GM19099 (cell line): ENCODE results near the gene MCL1.

ENCODE experiments used
- POLR2A ChIP-seq: IDR thresholded peaks from 3 replicates; pipeline ENCODE4 v1.6.1; 2011; ENCODE audit warnings: low read depth; ENCODE audit not compliant: insufficient read length; ENCODE audit errors: extremely low read depth

MCL1 gene

DNA sequence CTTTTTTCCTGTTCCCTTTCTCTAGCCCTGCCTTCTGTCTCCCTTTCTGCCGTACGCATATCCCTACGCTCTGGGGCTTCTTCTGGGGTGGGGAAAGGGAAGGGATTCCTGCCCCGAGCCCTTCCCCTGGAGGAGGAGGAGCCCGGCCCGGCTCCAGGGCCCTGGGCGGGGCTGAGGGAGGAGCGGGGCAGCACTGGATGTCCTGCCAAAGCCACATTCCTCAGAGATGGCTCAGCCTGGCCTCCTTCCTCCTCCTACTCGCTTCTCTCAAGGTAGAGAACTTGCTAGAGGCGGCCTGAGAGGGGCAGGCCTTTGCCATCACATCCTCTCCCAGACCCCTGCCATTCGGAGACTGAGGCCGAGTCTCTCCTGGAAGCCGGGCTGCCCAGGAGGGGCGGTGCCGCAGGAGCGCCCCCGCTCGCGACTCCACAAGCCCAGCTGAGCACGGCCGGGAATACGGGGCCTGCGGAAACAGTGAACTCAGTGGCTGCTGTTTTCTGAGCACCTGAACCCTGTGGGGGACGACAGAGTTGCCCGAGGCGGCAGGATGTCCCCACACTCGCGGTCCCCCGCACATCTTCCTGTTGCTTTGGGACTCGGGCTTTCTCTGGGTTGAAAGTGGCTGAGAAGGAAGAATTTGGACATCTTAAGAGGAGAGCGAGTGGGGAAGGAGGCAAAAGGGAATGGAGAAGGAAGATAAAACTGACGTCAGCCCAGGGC is 18.0 kb downstream of the MCL1 start:
- peak; percentile 67 for TF ChIP-seq POLR2A

DNA sequence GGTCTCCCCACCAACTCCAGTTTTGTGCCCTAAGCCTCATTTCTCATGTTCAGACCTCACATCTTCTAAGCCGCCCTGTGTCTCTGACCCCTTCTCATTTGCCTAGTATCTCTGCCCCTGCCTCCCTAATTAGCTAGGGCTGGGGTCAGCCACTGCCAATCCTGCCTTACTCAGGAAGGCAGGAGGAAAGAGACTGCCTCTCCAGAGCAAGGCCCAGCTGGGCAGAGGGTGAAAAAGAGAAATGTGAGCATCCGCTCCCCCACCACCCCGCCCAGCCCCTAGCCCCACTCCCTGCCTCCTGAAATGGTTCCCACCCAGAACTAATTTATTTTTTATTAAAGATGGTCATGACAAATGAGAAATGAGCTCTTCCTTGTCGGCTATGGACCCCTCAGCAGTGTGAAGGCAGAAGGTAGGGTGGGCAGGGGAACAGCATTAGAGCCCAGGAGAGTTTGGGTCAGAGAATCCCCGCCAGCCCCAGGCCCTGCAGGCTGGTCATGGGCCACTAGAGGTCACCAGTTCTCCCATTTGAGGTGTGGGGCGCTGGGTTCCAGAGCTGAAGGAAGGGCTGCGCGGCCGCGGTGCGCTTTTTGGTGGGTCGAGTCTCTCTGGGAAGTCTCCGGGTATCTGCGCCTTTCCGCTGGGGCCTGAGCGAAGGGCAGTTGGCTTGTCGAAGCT is 18.7 kb downstream of the MCL1 start:
- no peak for TF ChIP-seq POLR2A

DNA sequence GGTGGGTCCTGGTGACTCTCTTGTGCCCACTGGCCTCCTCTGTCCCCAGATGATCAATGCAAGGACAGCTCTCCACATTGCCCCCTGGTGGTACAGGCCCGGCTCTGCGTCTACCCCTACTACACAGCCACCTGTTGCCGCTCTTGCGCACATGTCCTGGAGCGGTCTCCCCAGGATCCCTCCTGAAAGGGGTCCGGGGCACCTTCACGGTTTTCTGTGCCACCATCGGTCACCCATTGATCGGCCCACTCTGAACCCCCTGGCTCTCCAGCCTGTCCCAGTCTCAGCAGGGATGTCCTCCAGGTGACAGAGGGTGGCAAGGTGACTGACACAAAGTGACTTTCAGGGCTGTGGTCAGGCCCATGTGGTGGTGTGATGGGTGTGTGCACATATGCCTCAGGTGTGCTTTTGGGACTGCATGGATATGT is 19.4 kb downstream of the MCL1 start:
- TF ChIP-seq POLR2A, result peak; percentile 28

DNA sequence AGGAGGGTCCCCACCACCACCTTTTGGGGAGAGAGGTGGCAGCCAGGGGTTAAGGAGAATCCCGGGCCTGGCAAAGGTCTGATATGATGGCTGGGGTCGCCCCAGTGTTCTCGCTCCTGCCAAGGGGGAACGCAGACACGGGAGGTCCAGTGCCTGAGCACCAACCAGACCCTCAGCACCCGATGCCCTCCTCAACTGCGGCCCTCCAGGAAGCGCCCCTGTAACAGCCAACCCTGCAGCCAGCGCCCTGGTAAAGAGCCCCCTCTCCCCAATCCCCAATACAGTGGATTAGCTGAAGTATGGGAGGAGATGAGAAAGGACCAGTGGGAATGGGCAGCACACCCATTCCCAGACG is 19.8 kb downstream of the MCL1 start:
- TF ChIP-seq POLR2A, result no peak

DNA sequence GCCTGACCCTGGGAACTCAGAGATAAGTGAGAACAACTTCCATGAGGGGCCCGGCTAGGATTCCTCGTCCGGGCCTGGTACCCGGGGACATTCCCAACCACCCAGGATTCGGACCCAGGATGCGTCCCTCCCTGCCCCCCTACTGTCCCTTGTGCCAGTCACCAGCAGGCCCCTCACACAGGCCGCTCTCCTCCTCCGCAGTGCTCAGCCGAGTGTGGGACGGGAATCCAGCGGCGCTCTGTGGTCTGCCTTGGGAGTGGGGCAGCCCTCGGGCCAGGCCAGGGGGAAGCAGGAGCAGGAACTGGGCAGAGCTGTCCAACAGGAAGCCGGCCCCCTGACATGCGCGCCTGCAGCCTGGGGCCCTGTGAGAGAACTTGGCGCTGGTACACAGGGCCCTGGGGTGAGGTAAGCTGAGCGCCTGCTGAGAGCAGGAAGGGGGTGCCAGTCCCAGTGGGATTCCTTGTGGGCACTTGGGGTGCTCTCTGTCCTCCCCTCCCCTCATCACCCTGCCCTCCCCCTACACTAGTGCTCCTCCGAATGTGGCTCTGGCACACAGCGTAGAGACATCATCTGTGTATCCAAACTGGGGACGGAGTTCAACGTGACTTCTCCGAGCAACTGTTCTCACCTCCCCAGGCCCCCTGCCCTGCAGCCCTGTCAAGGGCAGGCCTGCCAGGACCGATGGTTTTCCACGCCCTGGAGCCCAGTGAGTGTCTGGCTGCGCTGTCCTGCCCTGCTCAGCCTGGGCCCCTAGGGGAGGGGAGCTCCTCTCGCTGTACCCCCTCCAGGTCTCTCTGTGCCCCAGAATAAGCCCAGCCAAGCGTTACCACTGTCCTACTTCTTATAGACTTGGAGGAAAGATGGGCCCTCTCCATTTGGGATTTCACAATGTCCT is 20.4 kb downstream of the MCL1 start:
- TF ChIP-seq POLR2A, result no peak

DNA sequence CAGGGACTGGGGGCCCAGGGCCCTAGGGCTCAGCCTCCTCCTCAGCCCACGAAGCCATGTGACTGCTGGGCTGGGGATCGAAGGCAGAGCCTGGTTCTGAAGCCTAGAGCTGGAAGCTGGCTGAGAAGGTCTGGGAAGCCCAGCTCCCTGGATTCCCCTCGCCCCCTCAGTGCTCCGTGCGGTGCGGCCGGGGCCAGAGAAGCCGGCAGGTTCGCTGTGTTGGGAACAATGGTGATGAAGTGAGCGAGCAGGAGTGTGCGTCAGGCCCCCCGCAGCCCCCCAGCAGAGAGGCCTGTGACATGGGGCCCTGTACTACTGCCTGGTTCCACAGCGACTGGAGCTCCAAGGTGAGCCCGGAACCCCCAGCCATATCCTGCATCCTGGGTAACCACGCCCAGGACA is 21.1 kb downstream of the MCL1 start:
- no peak for TF ChIP-seq POLR2A

DNA sequence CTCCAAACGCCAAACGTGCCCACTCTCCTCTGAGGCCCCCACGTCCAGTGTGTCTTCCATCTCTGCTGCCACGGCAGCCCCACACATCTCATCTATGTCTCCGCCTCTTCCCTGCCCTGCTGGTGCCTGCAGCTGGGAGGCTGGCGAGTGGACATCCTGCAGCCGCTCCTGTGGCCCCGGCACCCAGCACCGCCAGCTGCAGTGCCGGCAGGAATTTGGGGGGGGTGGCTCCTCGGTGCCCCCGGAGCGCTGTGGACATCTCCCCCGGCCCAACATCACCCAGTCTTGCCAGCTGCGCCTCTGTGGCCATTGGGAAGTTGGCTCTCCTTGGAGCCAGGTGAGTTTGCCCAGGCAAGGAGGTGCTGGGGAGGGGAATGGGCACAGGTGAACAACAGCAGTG is 21.6 kb downstream of the MCL1 start:
- no peak for TF ChIP-seq POLR2A

DNA sequence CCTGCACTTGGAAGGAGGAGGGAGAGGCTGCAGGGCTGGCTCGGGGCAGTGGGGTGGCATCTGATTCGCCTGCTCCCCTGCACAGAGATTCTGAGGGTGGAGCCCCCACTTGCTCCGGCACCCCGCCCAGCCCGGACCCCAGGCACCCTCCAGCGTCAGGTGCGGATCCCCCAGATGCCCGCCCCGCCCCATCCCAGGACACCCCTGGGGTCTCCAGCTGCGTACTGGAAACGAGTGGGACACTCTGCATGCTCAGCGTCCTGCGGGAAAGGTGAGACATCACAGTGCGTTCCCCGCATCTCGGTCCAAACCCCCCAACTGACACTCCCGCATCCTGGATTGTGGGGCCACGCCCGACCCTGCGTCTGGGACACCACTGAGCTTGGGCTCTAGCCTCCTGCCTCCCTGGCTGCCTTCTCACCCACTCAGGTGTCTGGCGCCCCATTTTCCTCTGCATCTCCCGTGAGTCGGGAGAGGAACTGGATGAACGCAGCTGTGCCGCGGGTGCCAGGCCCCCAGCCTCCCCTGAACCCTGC is 22.3 kb downstream of the MCL1 start:
- no peak for TF ChIP-seq POLR2A

DNA sequence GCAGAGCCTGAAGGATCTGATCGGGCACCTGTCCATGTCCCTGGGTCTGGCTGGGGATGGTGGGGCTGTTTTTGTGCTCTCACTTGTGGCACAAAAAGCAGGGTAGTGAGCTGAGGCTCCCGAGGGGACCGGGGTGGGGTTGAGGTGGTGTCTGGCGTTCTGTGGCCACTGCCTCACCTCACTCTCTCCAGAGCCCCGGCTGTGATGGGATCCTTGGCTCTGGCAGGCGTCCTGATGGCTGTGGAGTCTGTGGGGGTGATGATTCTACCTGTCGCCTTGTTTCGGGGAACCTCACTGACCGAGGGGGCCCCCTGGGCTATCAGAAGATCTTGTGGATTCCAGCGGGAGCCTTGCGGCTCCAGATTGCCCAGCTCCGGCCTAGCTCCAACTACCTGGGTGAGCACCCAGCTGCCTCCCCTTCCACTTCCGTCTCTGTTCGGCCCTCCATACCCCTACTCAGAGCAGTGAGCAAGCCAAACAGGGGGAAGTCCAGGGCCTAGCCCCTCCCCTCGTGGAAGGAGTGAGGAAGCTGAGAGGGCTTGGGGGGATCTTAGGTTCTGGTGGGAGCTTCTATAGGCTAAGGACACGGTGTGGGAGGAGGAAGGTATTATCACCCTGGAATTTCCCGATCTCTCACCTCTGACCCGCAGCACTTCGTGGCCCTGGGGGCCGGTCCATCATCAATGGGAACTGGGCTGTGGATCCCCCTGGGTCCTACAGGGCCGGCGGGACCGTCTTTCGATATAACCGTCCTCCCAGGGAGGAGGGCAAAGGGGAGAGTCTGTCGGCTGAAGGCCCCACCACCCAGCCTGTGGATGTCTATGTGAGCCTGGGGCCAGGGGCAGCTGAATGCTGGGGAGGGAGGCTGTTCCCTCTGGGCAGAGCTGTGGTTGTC is 23.2 kb downstream of the MCL1 start:
- no peak for TF ChIP-seq POLR2A

DNA sequence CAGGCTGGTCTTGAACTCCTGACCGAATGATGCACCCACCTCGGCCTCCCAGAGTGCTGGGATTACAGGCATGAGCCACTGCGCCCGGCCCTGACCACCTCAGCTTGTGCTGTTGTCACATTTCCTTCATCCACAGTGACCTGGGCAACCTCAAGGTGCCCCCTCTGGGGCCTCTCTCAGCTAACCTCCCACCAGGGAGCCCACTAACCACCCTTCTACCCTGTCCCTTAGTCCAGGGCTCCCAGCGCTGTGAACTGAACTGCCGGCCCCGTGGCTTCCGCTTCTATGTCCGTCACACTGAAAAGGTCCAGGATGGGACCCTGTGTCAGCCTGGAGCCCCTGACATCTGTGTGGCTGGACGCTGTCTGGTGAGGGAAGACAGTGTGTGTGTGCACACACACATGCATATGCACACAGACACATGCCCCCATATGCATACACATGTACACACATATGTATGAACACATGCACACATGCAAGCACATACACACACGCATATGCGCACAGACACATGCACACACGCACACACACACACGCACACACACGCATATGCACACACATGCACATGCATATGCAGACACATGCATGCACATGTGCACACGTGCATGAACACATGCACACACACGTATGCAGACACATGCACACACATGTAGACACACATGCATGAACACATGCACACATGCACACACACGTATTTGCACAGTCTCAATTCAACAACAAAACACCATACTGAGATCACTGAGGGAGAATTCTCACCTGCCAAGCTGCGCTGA is 24.0 kb downstream of the MCL1 start:
- no peak for TF ChIP-seq POLR2A

DNA sequence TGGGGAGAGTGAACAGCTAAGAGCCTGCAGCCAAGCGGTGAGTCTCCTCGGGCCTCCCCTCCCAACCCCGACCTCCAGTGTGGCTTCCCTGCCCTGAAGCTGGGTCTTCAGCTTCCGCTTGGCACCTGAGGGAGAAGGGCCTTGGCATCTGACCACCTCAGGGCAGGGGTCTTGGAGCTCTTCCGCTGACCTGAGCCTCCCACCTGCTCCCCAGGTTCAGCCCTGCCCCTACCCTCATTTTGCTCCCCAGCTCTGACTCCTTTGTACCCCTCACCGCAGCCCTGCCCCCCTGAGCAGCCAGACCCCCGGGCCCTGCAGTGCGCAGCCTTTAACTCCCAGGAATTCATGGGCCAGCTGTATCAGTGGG is 25.3 kb downstream of the MCL1 start:
- no peak for TF ChIP-seq POLR2A

DNA sequence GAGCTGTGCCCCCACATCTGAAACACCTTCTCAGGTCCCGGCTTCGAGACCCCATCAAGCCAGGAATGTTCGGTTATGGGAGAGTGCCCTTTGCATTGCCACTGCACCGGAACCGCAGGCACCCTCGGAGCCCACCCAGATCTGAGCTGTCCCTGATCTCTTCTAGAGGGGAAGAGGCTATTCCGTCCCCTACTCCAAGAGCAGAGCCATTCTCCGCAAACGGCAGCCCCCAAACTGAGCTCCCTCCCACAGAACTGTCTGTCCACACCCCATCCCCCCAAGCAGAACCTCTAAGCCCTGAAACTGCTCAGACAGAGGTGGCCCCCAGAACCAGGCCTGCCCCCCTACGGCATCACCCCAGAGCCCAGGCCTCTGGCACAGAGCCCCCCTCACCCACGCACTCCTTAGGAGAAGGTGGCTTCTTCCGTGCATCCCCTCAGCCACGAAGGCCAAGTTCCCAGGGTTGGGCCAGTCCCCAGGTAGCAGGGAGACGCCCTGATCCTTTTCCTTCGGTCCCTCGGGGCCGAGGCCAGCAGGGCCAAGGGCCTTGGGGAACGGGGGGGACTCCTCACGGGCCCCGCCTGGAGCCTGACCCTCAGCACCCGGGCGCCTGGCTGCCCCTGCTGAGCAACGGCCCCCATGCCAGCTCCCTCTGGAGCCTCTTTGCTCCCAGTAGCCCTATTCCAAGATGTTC is 25.9 kb downstream of the MCL1 start:
- no peak for TF ChIP-seq POLR2A

DNA sequence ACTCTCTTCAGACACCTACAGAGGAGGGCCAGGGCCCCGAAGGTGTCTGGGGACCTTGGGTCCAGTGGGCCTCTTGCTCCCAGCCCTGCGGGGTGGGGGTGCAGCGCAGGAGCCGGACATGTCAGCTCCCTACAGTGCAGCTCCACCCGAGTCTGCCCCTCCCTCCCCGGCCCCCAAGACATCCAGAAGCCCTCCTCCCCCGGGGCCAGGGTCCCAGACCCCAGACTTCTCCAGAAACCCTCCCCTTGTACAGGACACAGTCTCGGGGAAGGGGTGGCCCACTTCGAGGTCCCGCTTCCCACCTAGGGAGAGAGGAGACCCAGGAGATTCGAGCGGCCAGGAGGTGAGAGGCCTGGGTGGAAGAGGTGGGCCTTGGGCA is 26.5 kb downstream of the MCL1 start:
- TF ChIP-seq POLR2A, result no peak
